ENCODE measurements around the gene GPR27. TPM values are rescaled to one million over a fixed set of nuclear protein-coding genes. Genes with fewer than 3 reads are reported as not detected.

GPR27 gene
- total RNA-seq, 1 experiment from 2014 or later: not detected

- CTCF ChIA-PET: no interaction called here
Measured at GRCh38 chr3:71763426-71763825, 9.8 kb downstream of the GPR27 start.

GRCh38 chr3:71771126-71771525 lies 17.5 kb downstream of the GPR27 start:
- no TSS peak for BruUV-seq (replicated peaks)
- no peak overlapping the region for H3K4me2 ChIP-seq
- H3K9me3 ChIP-seq (ENCODE audit: insufficient read depth, low read depth): no peaks in the 10 kb centered on the region
- H3K27ac ChIP-seq: no peak overlapping the region
- no peaks in the 10 kb centered on the region for H3K79me2 ChIP-seq (ENCODE audit: low read depth)
- H2AFZ ChIP-seq: no peak overlapping the region
- H3K27me3 ChIP-seq (ENCODE audit: insufficient read depth, low read depth): peaks cover 24% of the 10 kb centered on the region; the same call in 1 of the 2 replicates
- H3K4me1 ChIP-seq (replicated peaks; ENCODE audit: insufficient read depth): no peaks in the 10 kb centered on the region
- intact Hi-C loops (cut with micrococcal nuclease; ENCODE audit: unreplicated experiment): no loop called here
- H3F3A ChIP-seq (ENCODE audit: insufficient read depth, low read depth): no peaks in the 10 kb centered on the region
- H3K36me3 ChIP-seq (ENCODE audit: low read depth): no peaks in the 10 kb centered on the region
- ChIA-PET POLR2A (ENCODE audit: unreplicated experiment) (no interaction called here), CTCF (no interaction called here)
- TF ChIP-seq EZH2 (IDR thresholded peaks at IDR 0.05; ENCODE audit: low read depth) (no peak), CTCF (conservative IDR thresholded peaks at IDR 0.05) (no peak)
- H4K20me1 ChIP-seq (ENCODE audit: insufficient read depth): no peaks in the 10 kb centered on the region
- no peak overlapping the region for H3K4me3 ChIP-seq
- no peak for DNase-seq
- H3K9me2 ChIP-seq (ENCODE audit: insufficient read depth): no peaks in the 10 kb centered on the region

More at GRCh38 chr3:71763426-71763825, 9.8 kb downstream of the GPR27 start:
- no peak for DNase-seq
- Histone ChIP-seq H4K20me1 (ENCODE audit: insufficient read depth) (no peaks in the 10 kb centered on the region), H3K79me2 (ENCODE audit: low read depth) (no peaks in the 10 kb centered on the region), H3K4me1 (replicated peaks; ENCODE audit: insufficient read depth) (no peaks in the 10 kb centered on the region), H3K4me3 (no peak overlapping the region), H3K27me3 (ENCODE audit: insufficient read depth, low read depth) (peaks cover 22% of the 10 kb centered on the region; the same call in 1 of the 2 replicates), H3K4me2 (no peak overlapping the region), H3K9me2 (ENCODE audit: insufficient read depth) (no peaks in the 10 kb centered on the region), H3K27ac (no peak overlapping the region), H2AFZ (no peak overlapping the region), H3K36me3 (ENCODE audit: low read depth) (no peaks in the 10 kb centered on the region), H3K9me3 (ENCODE audit: insufficient read depth, low read depth) (no peaks in the 10 kb centered on the region), H3F3A (ENCODE audit: insufficient read depth, low read depth) (no peaks in the 10 kb centered on the region)
- POLR2A ChIA-PET (ENCODE audit: unreplicated experiment): no interaction called here
- BruUV-seq (replicated peaks): no TSS peak
- intact Hi-C loops (cut with micrococcal nuclease; ENCODE audit: unreplicated experiment): no loop called here
- TF ChIP-seq EZH2 (IDR thresholded peaks at IDR 0.05; ENCODE audit: low read depth): no peak
- no peak for TF ChIP-seq CTCF (conservative IDR thresholded peaks at IDR 0.05)

GRCh38 chr3:71771884-71772283 lies 18.2 kb downstream of the GPR27 start:
- H3K4me2 ChIP-seq: no peak overlapping the region
- DNase-seq: no peak
- no peak overlapping the region for H3K27ac ChIP-seq
- H3F3A ChIP-seq (ENCODE audit: insufficient read depth, low read depth): no peaks in the 10 kb centered on the region
- no peaks in the 10 kb centered on the region for H3K9me2 ChIP-seq (ENCODE audit: insufficient read depth)
- no TSS peak for BruUV-seq (replicated peaks)
- ChIA-PET POLR2A (ENCODE audit: unreplicated experiment) (no interaction called here), CTCF (no interaction called here)
- no peaks in the 10 kb centered on the region for H3K36me3 ChIP-seq (ENCODE audit: low read depth)
- H2AFZ ChIP-seq: no peak overlapping the region
- H4K20me1 ChIP-seq (ENCODE audit: insufficient read depth): no peaks in the 10 kb centered on the region
- H3K9me3 ChIP-seq (ENCODE audit: insufficient read depth, low read depth): no peaks in the 10 kb centered on the region
- no peaks in the 10 kb centered on the region for H3K79me2 ChIP-seq (ENCODE audit: low read depth)
- intact Hi-C loops (cut with micrococcal nuclease; ENCODE audit: unreplicated experiment): no loop called here
- H3K27me3 ChIP-seq (ENCODE audit: insufficient read depth, low read depth): peaks cover 23% of the 10 kb centered on the region; the same call in 1 of the 2 replicates
- H3K4me3 ChIP-seq: no peak overlapping the region
- TF ChIP-seq EZH2 (IDR thresholded peaks at IDR 0.05; ENCODE audit: low read depth) (no peak), CTCF (conservative IDR thresholded peaks at IDR 0.05) (no peak)
- no peaks in the 10 kb centered on the region for H3K4me1 ChIP-seq (replicated peaks; ENCODE audit: insufficient read depth)

Measured in PC-9 (cell line).